ENCODE measurements around the gene IL1A.

DNA sequence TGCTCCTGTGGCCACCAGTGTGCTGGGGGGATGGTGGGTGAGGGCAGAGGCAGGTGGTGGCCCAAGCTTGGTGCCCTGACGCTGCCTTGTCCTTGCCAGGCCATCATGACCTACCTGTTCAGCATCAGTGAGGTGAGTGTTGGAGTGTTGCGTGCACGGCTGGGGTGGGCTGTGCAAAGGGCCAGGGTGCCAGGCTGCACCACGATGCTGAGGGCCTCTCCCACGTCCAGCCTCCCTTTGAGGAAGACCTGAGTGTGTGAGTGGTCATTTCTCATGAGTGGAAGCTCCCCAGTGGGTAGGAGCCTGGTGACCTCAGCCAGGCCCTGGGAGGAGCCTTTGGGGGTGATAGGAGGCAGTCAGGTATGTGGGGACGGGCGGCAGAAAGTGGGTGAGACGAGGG lies 60.3 kb downstream of the IL1A start:
- TF ChIP-seq, protein P1, sequence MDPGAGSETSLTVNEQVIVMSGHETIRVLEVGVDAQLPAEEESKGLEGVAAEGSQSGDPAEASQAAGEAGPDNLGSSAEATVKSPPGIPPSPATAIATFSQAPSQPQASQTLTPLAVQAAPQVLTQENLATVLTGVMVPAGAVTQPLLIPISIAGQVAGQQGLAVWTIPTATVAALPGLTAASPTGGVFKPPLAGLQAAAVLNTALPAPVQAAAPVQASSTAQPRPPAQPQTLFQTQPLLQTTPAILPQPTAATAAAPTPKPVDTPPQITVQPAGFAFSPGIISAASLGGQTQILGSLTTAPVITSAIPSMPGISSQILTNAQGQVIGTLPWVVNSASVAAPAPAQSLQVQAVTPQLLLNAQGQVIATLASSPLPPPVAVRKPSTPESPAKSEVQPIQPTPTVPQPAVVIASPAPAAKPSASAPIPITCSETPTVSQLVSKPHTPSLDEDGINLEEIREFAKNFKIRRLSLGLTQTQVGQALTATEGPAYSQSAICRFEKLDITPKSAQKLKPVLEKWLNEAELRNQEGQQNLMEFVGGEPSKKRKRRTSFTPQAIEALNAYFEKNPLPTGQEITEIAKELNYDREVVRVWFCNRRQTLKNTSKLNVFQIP (CRISPR knock-in tag; IDR thresholded peaks at IDR 0.05; ENCODE audit: borderline replicate concordance, low read depth) = no peak
- TF ChIP-seq ZNF70 (CRISPR knock-in tag; IDR thresholded peaks at IDR 0.05) (no peak), ZNF8 (CRISPR knock-in tag; IDR thresholded peaks at IDR 0.05) (no peak), SNAI2 (CRISPR knock-in tag; IDR thresholded peaks at IDR 0.05) (no peak), ESRRG (CRISPR knock-in tag; IDR thresholded peaks at IDR 0.05) (no peak)
